Pancreas (tissue), 10 donors: ENCODE measurements around the gene SPO11. TPM values are rescaled to one million over a fixed set of nuclear protein-coding genes. Genes with fewer than 3 reads are reported as not detected.

Source experiments
- ATAC-seq, 4 donors: fragments of 200-7000 bp; cut with Tn5 transposase; one replicate each; pipeline versions ENCODE4 v1.8.0 to v1.9.1; 2020; ENCODE audit warnings: mild to moderate bottlenecking in 4 of 4, moderate library complexity in 4 of 4
- DNase-seq, 6 donors: peaks; one replicate each; pipeline ENCODE4 v3.0.0-alpha.2; 2020
- FAIRE-seq: peaks from 2 replicates; lab custom pipeline; 2012; peaks lifted over from hg19 to GRCh38; lab: Jason Lieb, UNC
- H3K27ac ChIP-seq, 4 donors: fragments of 200-600 bp; sonication (generic); 1 replicate in 3 of 4; 2 replicates in 1 of 4; pipeline versions ENCODE4 v1.5.0 to v1.8.0; 2020
- H3K27me3 ChIP-seq, 4 donors: fragments of 200-600 bp; one replicate each; pipeline ENCODE4 v1.8.0; 2021
- H3K36me3 ChIP-seq, 3 donors: fragments of 200-600 bp; sonication (generic) in 1 of 3; one replicate each; pipeline versions ENCODE4 v1.5.0 to v1.8.0; 2020 to 2021
- H3K4me1 ChIP-seq, 3 donors: fragments of 200-600 bp; one replicate each; pipeline ENCODE4 v1.8.0; 2021
- H3K4me3 ChIP-seq, 4 donors: fragments of 200-600 bp; sonication (generic) in 2 of 4; one replicate each; pipeline versions ENCODE4 v1.5.0 to v1.8.0; 2020 to 2021
- H3K9me3 ChIP-seq, 4 donors: fragments of 200-600 bp; one replicate each; pipeline ENCODE4 v1.8.0; 2021
- WGBS, 2 donors: extraction: QIAGEN DNeasy Blood & Tissue Kit; methylation state at CpG; one replicate each; pipeline ENCODE4 v1.1.7; 2013; 5-methylcytosine and 5-hydroxymethylcytosine counted together
- intact Hi-C, 3 donors: fragments of 100-400 bp; cut with DNase I; formaldehyde crosslinking; loops; one replicate each; pipeline versions ENCODE4 v1.11.1 to v1.14.2; 2022
- polyA plus RNA-seq, 2 donors: library from polyadenylated mRNA; stranded (reverse); fragments of 200-250 nt; gene quantifications; one replicate each; pipeline ENCODE4 v1.2.3, GENCODE V29; 2013
- total RNA-seq, 6 donors: library from RNA; stranded (reverse); fragmentation: NEBNext Ultra II Directional in 4 of 6; extraction: Animal tissue kit (Norgen Biotek cat#: 25700) in 4 of 6; gene quantifications; one replicate each; pipeline versions ENCODE4 v1.2.1 to v1.2.4, GENCODE V29; 2021 to 2023
- TF ChIP-seq, protein P1 (sequence below), 4 donors: fragments of 200-600 bp; sonication (generic) in 3 of 4; IDR thresholded peaks; one replicate each; pipeline versions ENCODE4 v1.5.0 to v1.8.0; 2021; ENCODE audit warnings: antibody characterized with exemption in 4 of 4
- donor health status: healthy with polysubstance abuse.
- donor health status: DM: no; HTN: no; CAD: no; lungs with moderate emphysema.
- donor health status: DM: no; HTN: no; CAD: no.
- donor health status: control.
- donor health status: control.
- donor health status: Bipolar disorder and iron deficiency.
- donor health status: DM: yes; HTN: yes; CAD: no.
- donor health status: DM: no; HTN: no; CAD: no.
- donor health status: DM: no; HTN: no; CAD: no.
- donor health status: DM: yes; HTN: yes; CAD: no.

Gene SPO11
- total and polyA plus RNA-seq, 8 donors, result not detected

- FAIRE-seq, result no peak
- no peak overlapping the region for H3K4me3 ChIP-seq
- no peak for DNase-seq
- H3K4me1 ChIP-seq, result no peaks in the 10 kb centered on the region
- TF ChIP-seq, protein P1, sequence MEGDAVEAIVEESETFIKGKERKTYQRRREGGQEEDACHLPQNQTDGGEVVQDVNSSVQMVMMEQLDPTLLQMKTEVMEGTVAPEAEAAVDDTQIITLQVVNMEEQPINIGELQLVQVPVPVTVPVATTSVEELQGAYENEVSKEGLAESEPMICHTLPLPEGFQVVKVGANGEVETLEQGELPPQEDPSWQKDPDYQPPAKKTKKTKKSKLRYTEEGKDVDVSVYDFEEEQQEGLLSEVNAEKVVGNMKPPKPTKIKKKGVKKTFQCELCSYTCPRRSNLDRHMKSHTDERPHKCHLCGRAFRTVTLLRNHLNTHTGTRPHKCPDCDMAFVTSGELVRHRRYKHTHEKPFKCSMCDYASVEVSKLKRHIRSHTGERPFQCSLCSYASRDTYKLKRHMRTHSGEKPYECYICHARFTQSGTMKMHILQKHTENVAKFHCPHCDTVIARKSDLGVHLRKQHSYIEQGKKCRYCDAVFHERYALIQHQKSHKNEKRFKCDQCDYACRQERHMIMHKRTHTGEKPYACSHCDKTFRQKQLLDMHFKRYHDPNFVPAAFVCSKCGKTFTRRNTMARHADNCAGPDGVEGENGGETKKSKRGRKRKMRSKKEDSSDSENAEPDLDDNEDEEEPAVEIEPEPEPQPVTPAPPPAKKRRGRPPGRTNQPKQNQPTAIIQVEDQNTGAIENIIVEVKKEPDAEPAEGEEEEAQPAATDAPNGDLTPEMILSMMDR (IDR thresholded peaks at IDR 0.05), result no peak
- H3K36me3 ChIP-seq, result no peaks in the 10 kb centered on the region
- intact Hi-C loops, result no loop called here
- no peak overlapping the region for H3K27ac ChIP-seq
- H3K9me3 ChIP-seq, result no peaks in the 10 kb centered on the region
- WGBS, 2 donors, result 53 to 68% methylated on average over 2 of the region's 2 CpGs
- peaks cover 0 to 10% (median 0%) of the 10 kb centered on the region in 4 donors for H3K27me3 ChIP-seq
- no peak for ATAC-seq
Measured at GRCh38 chr20:57322476-57322875, 7.1 kb upstream of the SPO11 start.

DNA sequence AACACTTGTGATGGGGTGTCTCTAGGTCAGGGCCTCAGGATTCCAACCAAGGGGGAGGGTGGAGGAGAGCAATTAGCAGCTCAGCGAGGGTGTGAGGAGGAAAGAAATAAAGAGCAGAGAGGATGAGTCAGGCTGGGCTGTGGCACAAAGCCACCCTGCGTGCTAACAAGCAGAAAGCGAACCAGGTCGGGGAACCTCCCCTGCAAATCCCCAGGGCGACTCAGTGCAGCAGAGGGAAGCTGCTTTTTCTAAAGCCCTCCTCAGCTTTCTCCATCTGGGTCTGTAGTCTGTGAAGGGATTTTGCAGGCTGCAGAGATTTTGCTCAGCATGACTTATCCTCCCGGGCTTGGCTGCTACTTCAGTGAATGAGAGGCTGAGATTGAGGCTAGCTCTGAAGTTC, 6.6 kb upstream of the SPO11 start:
- intact Hi-C loops, result no loop called here
- TF ChIP-seq, protein P1 (IDR thresholded peaks at IDR 0.05), result no peak
- H3K4me1 ChIP-seq, result no peaks in the 10 kb centered on the region
- FAIRE-seq, result no peak
- no peak for DNase-seq
- peak in 1 of 4 donors; percentile 40 for ATAC-seq
- H3K27ac ChIP-seq, result no peak overlapping the region
- WGBS, 2 donors, result 35 to 49% methylated on average over 6 of the region's 6 CpGs
- no peaks in the 10 kb centered on the region for H3K36me3 ChIP-seq
- H3K4me3 ChIP-seq, result no peak overlapping the region
- H3K9me3 ChIP-seq, result no peaks in the 10 kb centered on the region
- H3K27me3 ChIP-seq, result peaks cover 0 to 10% (median 0%) of the 10 kb centered on the region in 4 donors

DNA sequence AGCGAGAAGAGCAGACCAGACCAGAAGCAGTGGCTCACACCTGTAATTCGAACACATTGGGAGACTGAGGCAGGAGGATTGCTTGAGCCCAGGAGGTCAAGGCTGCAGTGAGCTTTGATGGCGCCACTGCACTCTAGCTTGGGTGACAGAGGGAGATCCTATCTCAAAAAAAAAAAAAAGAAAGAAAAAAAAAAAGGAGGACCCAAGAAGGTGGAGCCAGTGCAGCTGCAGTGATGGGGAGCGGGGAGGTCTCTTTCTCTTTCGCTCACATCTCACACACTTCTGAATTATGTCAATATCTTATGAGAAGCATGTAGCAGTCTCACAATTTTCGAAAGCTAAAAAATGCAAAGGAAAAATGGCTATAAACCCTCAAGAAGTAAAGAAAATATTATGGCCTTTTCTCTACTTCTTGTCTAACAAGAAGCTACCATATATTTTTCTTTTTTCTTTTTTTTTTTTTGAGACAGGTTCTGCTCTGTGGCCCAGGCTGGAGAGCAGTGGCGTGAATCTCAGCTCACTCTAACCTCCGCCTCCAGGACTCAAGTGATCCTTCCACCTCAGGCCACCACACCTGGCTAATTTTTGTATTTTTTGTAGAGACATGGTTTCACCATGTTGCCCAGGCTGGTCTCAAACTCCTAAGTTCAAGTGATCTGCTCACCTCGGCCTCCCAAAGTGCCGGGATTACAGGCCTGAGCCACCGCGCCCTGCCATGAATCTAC, 3.8 kb upstream of the SPO11 start:
- H3K4me3 ChIP-seq, result no peak overlapping the region
- H3K36me3 ChIP-seq, result no peaks in the 10 kb centered on the region
- intact Hi-C loops, result no loop called here
- H3K27me3 ChIP-seq, result peaks cover 0 to 26% (median 3%) of the 10 kb centered on the region in 4 donors
- ATAC-seq, result no peak
- no peaks in the 10 kb centered on the region for H3K9me3 ChIP-seq
- no peak for FAIRE-seq
- no peak for DNase-seq
- TF ChIP-seq, protein P1 (IDR thresholded peaks at IDR 0.05), result no peak
- no peaks in the 10 kb centered on the region for H3K4me1 ChIP-seq
- no peak overlapping the region for H3K27ac ChIP-seq
- WGBS, 2 donors, result 78 to 90% methylated on average over 12 of the region's 12 CpGs

GRCh38 chr20:57326667-57327455, 2.7 kb upstream of the SPO11 start:
- TF ChIP-seq, protein P1 (IDR thresholded peaks at IDR 0.05), result no peak
- DNase-seq (no peak), FAIRE-seq (no peak), ATAC-seq (peak in 2 of 4 donors; percentile 17 to 45)
- Histone ChIP-seq H3K27me3 (peaks cover 0 to 26% (median 5%) of the 10 kb centered on the region in 4 donors), H3K4me3 (no peak overlapping the region), H3K9me3 (no peaks in the 10 kb centered on the region), H3K4me1 (no peaks in the 10 kb centered on the region), H3K36me3 (no peaks in the 10 kb centered on the region), H3K27ac (no peak overlapping the region)
- WGBS, 2 donors, result 47 to 58% methylated on average over 8 of the region's 8 CpGs
- intact Hi-C loops, result no loop called here
